ENCODE results near the gene ELMOD1.

The ELMOD1 gene

GRCh38 chr11:107705027-107705426 lies 114.1 kb downstream of the ELMOD1 start:
- H3K4me3 ChIP-seq (ENCODE audit: low read depth, low read length) = no peak overlapping the region
- no peak for TF ChIP-seq CTCF (IDR thresholded peaks at IDR 0.05; ENCODE audit: borderline replicate concordance, insufficient read depth, low read depth, low read length)

- no peak overlapping the region for H3K4me3 ChIP-seq (ENCODE audit: low read depth, low read length)
- no peak for TF ChIP-seq CTCF (IDR thresholded peaks at IDR 0.05; ENCODE audit: borderline replicate concordance, insufficient read depth, low read depth, low read length)
Measured at GRCh38 chr11:107706531-107706930, 115.6 kb downstream of the ELMOD1 start.

- no peak overlapping the region for H3K4me3 ChIP-seq (ENCODE audit: low read depth, low read length)
- TF ChIP-seq CTCF (IDR thresholded peaks at IDR 0.05; ENCODE audit: borderline replicate concordance, insufficient read depth, low read depth, low read length) = no peak
Measured at GRCh38 chr11:107707215-107707671, 116.3 kb downstream of the ELMOD1 start.

GRCh38 chr11:107707807-107708206 lies 116.9 kb downstream of the ELMOD1 start:
- no peak overlapping the region for H3K4me3 ChIP-seq (ENCODE audit: low read depth, low read length)
- no peak for TF ChIP-seq CTCF (IDR thresholded peaks at IDR 0.05; ENCODE audit: borderline replicate concordance, insufficient read depth, low read depth, low read length)

- no peak for TF ChIP-seq CTCF (IDR thresholded peaks at IDR 0.05; ENCODE audit: borderline replicate concordance, insufficient read depth, low read depth, low read length)
- H3K4me3 ChIP-seq (ENCODE audit: low read depth, low read length) = no peak overlapping the region
Measured at GRCh38 chr11:107708792-107709191, 117.8 kb downstream of the ELMOD1 start.

- no peak overlapping the region for H3K4me3 ChIP-seq (ENCODE audit: low read depth, low read length)
- TF ChIP-seq CTCF (IDR thresholded peaks at IDR 0.05; ENCODE audit: borderline replicate concordance, insufficient read depth, low read depth, low read length) = no peak
Measured at GRCh38 chr11:107710301-107710700, 119.4 kb downstream of the ELMOD1 start.

GRCh38 chr11:107711861-107712755 lies 121.2 kb downstream of the ELMOD1 start, which contains the start of gene SLN:
Gene SLN, minus strand, starts transcription at chr11:107712056.
- no peak for TF ChIP-seq CTCF (IDR thresholded peaks at IDR 0.05; ENCODE audit: borderline replicate concordance, insufficient read depth, low read depth, low read length)
- no peak within 1 kb of the TSS for H3K4me3 ChIP-seq (ENCODE audit: low read depth, low read length)
